Activated CD8-positive, alpha-beta T cell treated with anti-CD3 and anti-CD28 coated beads for 36 hours (primary cell): ENCODE results near the gene FBXW11. TPM values are rescaled to one million over a fixed set of nuclear protein-coding genes. Genes with fewer than 3 reads are reported as not detected.

Experiments
- ATAC-seq: fragments of 200-7000 bp; cut with Tn5 transposase; one replicate; pipeline ENCODE4 v1.10.0; 2021; ENCODE audit warnings: mild to moderate bottlenecking, moderate library complexity
- CTCF ChIA-PET: fragments of 350-600 bp; sonication (Branson Sonifier 250); formaldehyde crosslinking; loops from one replicate; lab custom pipeline; 2021; ENCODE audit warnings: antibody characterized with exemption; lab: Charles Lee
- POLR2A ChIA-PET: fragments of 350-600 bp; sonication (Branson Sonifier 250); formaldehyde crosslinking; loops from one replicate; lab custom pipeline; 2021; ENCODE audit warnings: antibody characterized with exemption; lab: Charles Lee
- DNase-seq: peaks from one replicate; pipeline ENCODE4 v3.0.0-alpha.2; 2020
- H3K27ac Mint-ChIP-seq: one replicate; pipeline ENCODE4 v1.8.0; 2021; ENCODE audit warnings: mild to moderate bottlenecking, mixed read lengths
- H3K27me3 Mint-ChIP-seq: one replicate; pipeline ENCODE4 v1.8.0; 2021; ENCODE audit warnings: mixed read lengths
- H3K36me3 Mint-ChIP-seq: one replicate; pipeline ENCODE4 v1.8.0; 2021; ENCODE audit warnings: low read depth, mixed read lengths
- H3K4me1 Mint-ChIP-seq: one replicate; pipeline ENCODE4 v1.8.0; 2021; ENCODE audit warnings: low read depth, mixed read lengths
- H3K4me3 Mint-ChIP-seq: one replicate; pipeline ENCODE4 v1.8.0; 2021; ENCODE audit warnings: mild to moderate bottlenecking, moderate library complexity, mixed read lengths
- H3K9me3 Mint-ChIP-seq: one replicate; pipeline ENCODE4 v1.8.0; 2021; ENCODE audit warnings: mixed read lengths
- intact Hi-C: fragments of 100-400 bp; cut with micrococcal nuclease; formaldehyde crosslinking; loops from one replicate; pipeline ENCODE4 v1.10.0; 2022
- total RNA-seq, 2 experiments: library from RNA; stranded (reverse); gene quantifications; one replicate each; pipeline ENCODE4 v1.2.3, GENCODE V29; 2021
- TF ChIP-seq, protein P1 (sequence below): fragments of 200-600 bp; IDR thresholded peaks from one replicate; pipeline ENCODE4 v1.8.0; 2022; ENCODE audit warnings: antibody characterized with exemption, mild to moderate bottlenecking

Gene FBXW11
- total RNA-seq, 2 experiments from 2014 or later, result 49.3 to 52.6 TPM

DNA sequence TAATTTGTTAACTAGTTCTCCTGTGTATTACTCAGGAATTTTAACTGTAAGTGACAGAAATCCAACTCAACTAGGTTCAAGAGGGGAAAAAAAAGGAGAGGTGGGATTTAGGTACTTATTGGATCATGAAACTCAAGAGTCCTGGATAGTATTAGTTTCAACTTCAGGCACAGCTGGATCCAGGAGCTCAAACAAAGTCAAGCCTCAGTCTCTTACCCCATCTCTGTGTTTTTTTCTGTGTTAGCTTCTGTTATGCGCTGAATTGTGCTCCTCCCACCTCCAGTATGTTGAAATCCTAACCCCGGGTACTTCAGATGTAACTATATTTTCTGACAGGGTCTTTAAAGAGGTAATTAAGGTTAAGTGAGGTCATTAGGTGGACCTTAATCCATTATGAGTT lies 167.3 kb downstream of the FBXW11 start:
- TF ChIP-seq, protein P1, sequence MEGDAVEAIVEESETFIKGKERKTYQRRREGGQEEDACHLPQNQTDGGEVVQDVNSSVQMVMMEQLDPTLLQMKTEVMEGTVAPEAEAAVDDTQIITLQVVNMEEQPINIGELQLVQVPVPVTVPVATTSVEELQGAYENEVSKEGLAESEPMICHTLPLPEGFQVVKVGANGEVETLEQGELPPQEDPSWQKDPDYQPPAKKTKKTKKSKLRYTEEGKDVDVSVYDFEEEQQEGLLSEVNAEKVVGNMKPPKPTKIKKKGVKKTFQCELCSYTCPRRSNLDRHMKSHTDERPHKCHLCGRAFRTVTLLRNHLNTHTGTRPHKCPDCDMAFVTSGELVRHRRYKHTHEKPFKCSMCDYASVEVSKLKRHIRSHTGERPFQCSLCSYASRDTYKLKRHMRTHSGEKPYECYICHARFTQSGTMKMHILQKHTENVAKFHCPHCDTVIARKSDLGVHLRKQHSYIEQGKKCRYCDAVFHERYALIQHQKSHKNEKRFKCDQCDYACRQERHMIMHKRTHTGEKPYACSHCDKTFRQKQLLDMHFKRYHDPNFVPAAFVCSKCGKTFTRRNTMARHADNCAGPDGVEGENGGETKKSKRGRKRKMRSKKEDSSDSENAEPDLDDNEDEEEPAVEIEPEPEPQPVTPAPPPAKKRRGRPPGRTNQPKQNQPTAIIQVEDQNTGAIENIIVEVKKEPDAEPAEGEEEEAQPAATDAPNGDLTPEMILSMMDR, result no peak
- ChIA-PET CTCF (no interaction called here), POLR2A (no interaction called here)
- no peak overlapping the region for H3K27ac Mint-ChIP-seq
- H3K9me3 Mint-ChIP-seq, result no peaks in the 10 kb centered on the region
- DNase-seq, result no peak
- H3K27me3 Mint-ChIP-seq, result no peaks in the 10 kb centered on the region
- ATAC-seq, result no peak
- no peaks in the 10 kb centered on the region for H3K4me1 Mint-ChIP-seq
- H3K36me3 Mint-ChIP-seq, result peaks cover 2% of the 10 kb centered on the region
- intact Hi-C loops, result no loop called here
- no peak overlapping the region for H3K4me3 Mint-ChIP-seq

DNA sequence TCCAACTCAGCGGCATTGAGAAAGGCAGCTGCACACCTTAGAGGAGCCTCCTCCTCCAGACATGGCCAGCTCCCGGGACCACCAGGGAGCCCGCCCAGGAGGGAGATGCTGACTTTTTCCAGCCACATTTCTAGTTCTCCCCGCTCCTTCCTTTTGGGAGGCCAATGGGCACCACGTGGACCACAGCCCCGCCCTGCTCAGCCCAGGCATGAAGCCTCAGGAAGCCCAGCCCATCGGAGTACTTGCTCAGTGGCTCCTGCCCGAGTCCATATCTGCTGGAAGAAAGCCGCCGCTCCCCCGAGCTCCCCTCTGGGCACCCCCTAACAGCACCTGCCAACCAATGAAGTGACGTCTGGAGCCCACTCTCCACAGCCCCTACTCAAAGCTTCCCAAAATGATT lies 168.4 kb downstream of the FBXW11 start:
- ATAC-seq (no peak), DNase-seq (no peak)
- TF ChIP-seq, protein P1, result no peak
- ChIA-PET POLR2A (no interaction called here), CTCF (interaction anchor here (1.0 kb wide), 1 partner anchor 14 kb away, joined by 3 read pairs; no protein-coding TSS in a partner anchor)
- Mint-ChIP-seq H3K4me3 (no peak overlapping the region), H3K9me3 (no peaks in the 10 kb centered on the region), H3K27me3 (no peaks in the 10 kb centered on the region), H3K4me1 (no peaks in the 10 kb centered on the region), H3K36me3 (peaks cover 3% of the 10 kb centered on the region), H3K27ac (no peak overlapping the region)
- intact Hi-C loops, result no loop called here

DNA sequence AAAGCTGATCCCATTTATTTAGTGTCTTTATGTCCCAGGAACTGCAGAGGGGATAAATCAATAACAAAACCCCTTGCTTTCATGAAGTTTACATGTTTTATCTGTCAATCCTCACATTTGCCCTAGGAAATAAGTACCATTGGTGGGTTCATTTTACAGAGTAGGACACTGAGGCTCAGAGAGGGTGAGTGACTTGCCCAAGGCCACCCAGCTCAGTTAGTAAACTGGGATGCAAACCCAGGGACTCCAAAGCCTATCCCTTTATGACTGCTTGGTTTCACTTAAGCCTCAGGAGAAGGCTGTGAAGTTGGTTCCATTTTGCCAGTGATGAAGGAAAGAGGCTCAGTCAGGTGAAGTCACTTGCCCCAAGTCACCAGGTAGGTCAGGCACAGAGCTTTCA lies 168.9 kb downstream of the FBXW11 start:
- ATAC-seq, result no peak
- CTCF ChIA-PET, result no interaction called here
- no peak overlapping the region for H3K4me3 Mint-ChIP-seq
- POLR2A ChIA-PET, result no interaction called here
- no peak for DNase-seq
- H3K36me3 Mint-ChIP-seq, result peaks cover 5% of the 10 kb centered on the region
- H3K9me3 Mint-ChIP-seq, result peaks cover 2% of the 10 kb centered on the region
- TF ChIP-seq, protein P1, result no peak
- H3K27me3 Mint-ChIP-seq, result no peaks in the 10 kb centered on the region
- no peak overlapping the region for H3K27ac Mint-ChIP-seq
- H3K4me1 Mint-ChIP-seq, result no peaks in the 10 kb centered on the region
- intact Hi-C loops, result no loop called here

DNA sequence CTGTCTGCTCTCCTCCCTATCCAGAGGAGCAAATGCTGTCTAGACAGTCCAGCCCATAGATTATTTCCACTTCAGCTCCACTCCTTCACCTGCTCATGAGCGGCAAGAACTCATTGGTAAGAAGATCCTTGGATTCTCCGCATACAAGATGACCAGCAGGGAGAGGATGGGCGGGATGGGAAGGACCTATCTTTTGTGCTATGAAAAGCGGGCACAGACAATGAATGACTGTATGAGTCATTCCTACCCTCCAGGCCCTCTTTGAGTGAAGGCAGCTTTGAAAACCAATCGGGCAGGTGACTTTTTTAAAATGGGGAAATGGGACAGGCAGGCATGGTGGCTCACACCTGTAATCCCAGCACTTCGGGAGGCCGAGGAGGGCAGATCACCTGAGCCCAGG lies 171.4 kb downstream of the FBXW11 start:
- Mint-ChIP-seq H3K36me3 (peaks cover 5% of the 10 kb centered on the region), H3K27ac (no peak overlapping the region), H3K9me3 (peaks cover 6% of the 10 kb centered on the region), H3K27me3 (no peaks in the 10 kb centered on the region), H3K4me1 (no peaks in the 10 kb centered on the region), H3K4me3 (no peak overlapping the region)
- TF ChIP-seq, protein P1, result no peak
- ATAC-seq (no peak), DNase-seq (no peak)
- intact Hi-C loops, result no loop called here
- ChIA-PET CTCF (no interaction called here), POLR2A (no interaction called here)

DNA sequence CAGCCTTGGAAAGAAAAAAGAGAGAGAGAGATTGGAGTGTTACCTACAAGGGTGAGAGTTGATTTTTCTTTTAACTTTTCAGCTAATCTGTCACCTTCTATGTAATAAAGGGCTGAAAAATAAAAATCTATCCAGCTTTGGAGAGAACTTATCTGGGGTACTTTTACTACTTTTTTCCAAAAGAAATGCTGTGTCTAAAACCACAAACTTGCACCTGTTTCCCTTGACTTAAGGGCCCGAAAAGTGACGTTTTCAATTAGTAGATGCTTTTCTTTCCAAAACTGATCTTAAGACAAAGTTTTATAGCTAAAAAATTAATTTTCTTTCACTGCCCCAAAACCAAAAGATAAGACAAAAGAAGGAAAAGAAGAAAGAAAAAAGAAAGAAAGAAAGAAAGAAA lies 172.0 kb downstream of the FBXW11 start:
- peaks cover 5% of the 10 kb centered on the region for H3K36me3 Mint-ChIP-seq
- no peaks in the 10 kb centered on the region for H3K4me1 Mint-ChIP-seq
- DNase-seq (no peak), ATAC-seq (no peak)
- POLR2A ChIA-PET, result no interaction called here
- H3K27me3 Mint-ChIP-seq, result no peaks in the 10 kb centered on the region
- intact Hi-C loops, result no loop called here
- TF ChIP-seq, protein P1, result no peak
- peaks cover 6% of the 10 kb centered on the region for H3K9me3 Mint-ChIP-seq
- CTCF ChIA-PET, result interaction anchor here (0.9 to 1.4 kb wide), 2 partner anchors 58 to 77 kb away, joined by 3 to 4 read pairs; no protein-coding TSS in a partner anchor
- H3K4me3 Mint-ChIP-seq, result no peak overlapping the region
- H3K27ac Mint-ChIP-seq, result no peak overlapping the region
